ENCODE measurements around the gene PLCB4. TPM values are rescaled to one million over a fixed set of nuclear protein-coding genes. Genes with fewer than 3 reads are reported as not detected.

PLCB4 gene
- total RNA-seq, 1 experiment from 2014 or later, result 12.6 TPM

DNA sequence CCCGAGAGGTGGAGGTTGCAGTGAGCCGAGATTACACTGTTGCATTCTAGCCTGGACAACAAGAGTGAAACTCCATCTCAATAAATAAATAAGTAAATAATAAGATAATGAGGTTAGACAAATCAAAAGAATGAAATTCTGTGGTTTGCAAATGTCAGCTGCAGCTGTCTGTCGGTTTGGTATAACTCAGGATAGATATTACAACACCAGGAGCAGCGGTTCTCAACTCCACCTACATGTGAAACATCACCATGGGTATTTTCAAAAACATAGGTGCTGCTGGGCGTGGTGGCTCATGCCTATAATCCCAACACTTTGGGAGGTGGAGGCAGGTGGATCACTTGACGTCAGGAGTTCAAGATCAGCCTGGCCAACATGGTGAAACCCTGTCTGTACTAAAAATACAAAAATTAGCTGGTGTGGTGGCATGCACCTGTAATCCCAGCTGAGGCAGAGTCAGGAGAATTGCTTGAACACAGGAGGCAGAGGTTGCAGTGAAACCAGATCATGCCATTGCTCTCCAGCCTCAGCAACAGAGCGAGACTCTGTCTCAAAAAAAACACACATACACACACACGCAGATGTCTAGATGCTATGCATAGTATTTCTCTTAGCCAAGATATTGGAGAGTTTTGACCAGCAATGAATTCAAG lies 319.4 kb downstream of the PLCB4 start:
- H3K4me3 Mint-ChIP-seq, result no peak overlapping the region
- TF ChIP-seq, protein P1, sequence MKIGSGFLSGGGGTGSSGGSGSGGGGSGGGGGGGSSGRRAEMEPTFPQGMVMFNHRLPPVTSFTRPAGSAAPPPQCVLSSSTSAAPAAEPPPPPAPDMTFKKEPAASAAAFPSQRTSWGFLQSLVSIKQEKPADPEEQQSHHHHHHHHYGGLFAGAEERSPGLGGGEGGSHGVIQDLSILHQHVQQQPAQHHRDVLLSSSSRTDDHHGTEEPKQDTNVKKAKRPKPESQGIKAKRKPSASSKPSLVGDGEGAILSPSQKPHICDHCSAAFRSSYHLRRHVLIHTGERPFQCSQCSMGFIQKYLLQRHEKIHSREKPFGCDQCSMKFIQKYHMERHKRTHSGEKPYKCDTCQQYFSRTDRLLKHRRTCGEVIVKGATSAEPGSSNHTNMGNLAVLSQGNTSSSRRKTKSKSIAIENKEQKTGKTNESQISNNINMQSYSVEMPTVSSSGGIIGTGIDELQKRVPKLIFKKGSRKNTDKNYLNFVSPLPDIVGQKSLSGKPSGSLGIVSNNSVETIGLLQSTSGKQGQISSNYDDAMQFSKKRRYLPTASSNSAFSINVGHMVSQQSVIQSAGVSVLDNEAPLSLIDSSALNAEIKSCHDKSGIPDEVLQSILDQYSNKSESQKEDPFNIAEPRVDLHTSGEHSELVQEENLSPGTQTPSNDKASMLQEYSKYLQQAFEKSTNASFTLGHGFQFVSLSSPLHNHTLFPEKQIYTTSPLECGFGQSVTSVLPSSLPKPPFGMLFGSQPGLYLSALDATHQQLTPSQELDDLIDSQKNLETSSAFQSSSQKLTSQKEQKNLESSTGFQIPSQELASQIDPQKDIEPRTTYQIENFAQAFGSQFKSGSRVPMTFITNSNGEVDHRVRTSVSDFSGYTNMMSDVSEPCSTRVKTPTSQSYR (CRISPR knock-in tag; IDR thresholded peaks at IDR 0.05), result no peak
- TF ChIP-seq JUN (CRISPR knock-in tag; IDR thresholded peaks at IDR 0.05), result no peak
- ATAC-seq, result no peak
- peaks cover 23% of the 10 kb centered on the region for H3K9me3 Mint-ChIP-seq
- peaks cover 15% of the 10 kb centered on the region for H3K4me1 Mint-ChIP-seq
- ChIA-PET CTCF (no interaction called here), POLR2A (no interaction called here)
- H3K27ac Mint-ChIP-seq, result no peak overlapping the region
- H3K36me3 Mint-ChIP-seq, result peaks cover 36% of the 10 kb centered on the region
- DNase-seq (ENCODE audit: low spot score), result no peak
- no peaks in the 10 kb centered on the region; the same call in 1 of the 2 replicates for H3K27me3 Mint-ChIP-seq (ENCODE audit: low read depth)

DNA sequence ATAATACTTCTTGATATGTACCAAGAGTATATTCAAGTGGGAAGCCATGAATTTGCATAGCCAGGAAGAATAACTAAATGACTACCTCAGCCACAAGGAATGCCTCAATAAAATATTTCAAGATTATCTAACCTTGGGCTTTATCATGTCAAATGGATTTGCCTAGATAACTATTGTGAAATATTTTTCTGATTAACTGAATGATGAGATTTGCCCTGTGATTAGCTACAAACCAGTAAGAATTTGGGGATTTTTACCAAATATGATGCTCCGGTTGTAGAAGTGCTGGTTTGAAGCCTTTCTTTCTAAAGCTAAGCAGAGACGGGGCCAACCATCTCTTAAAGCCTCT lies 319.9 kb downstream of the PLCB4 start:
- TF ChIP-seq, protein P2, sequence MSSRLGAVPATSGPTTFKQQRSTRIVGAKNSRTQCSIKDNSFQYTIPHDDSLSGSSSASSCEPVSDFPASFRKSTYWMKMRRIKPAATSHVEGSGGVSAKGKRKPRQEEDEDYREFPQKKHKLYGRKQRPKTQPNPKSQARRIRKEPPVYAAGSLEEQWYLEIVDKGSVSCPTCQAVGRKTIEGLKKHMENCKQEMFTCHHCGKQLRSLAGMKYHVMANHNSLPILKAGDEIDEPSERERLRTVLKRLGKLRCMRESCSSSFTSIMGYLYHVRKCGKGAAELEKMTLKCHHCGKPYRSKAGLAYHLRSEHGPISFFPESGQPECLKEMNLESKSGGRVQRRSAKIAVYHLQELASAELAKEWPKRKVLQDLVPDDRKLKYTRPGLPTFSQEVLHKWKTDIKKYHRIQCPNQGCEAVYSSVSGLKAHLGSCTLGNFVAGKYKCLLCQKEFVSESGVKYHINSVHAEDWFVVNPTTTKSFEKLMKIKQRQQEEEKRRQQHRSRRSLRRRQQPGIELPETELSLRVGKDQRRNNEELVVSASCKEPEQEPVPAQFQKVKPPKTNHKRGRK (CRISPR knock-in tag; IDR thresholded peaks at IDR 0.05; ENCODE audit: borderline replicate concordance), result no peak
- TF ChIP-seq, protein P3, sequence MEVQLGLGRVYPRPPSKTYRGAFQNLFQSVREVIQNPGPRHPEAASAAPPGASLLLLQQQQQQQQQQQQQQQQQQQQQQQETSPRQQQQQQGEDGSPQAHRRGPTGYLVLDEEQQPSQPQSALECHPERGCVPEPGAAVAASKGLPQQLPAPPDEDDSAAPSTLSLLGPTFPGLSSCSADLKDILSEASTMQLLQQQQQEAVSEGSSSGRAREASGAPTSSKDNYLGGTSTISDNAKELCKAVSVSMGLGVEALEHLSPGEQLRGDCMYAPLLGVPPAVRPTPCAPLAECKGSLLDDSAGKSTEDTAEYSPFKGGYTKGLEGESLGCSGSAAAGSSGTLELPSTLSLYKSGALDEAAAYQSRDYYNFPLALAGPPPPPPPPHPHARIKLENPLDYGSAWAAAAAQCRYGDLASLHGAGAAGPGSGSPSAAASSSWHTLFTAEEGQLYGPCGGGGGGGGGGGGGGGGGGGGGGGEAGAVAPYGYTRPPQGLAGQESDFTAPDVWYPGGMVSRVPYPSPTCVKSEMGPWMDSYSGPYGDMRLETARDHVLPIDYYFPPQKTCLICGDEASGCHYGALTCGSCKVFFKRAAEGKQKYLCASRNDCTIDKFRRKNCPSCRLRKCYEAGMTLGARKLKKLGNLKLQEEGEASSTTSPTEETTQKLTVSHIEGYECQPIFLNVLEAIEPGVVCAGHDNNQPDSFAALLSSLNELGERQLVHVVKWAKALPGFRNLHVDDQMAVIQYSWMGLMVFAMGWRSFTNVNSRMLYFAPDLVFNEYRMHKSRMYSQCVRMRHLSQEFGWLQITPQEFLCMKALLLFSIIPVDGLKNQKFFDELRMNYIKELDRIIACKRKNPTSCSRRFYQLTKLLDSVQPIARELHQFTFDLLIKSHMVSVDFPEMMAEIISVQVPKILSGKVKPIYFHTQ (CRISPR knock-in tag; IDR thresholded peaks at IDR 0.05), result no peak
- TF ChIP-seq NR2C2 (CRISPR knock-in tag; IDR thresholded peaks at IDR 0.05), result no peak
- TF ChIP-seq, protein P4, sequence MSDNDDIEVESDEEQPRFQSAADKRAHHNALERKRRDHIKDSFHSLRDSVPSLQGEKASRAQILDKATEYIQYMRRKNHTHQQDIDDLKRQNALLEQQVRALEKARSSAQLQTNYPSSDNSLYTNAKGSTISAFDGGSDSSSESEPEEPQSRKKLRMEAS (CRISPR knock-in tag; IDR thresholded peaks at IDR 0.05), result no peak
- TF ChIP-seq ZBTB21 (CRISPR knock-in tag; IDR thresholded peaks at IDR 0.05; ENCODE audit: borderline replicate concordance), result no peak
- TF ChIP-seq NR1H2 (CRISPR knock-in tag; IDR thresholded peaks at IDR 0.05), result no peak
- TF ChIP-seq, protein P5, sequence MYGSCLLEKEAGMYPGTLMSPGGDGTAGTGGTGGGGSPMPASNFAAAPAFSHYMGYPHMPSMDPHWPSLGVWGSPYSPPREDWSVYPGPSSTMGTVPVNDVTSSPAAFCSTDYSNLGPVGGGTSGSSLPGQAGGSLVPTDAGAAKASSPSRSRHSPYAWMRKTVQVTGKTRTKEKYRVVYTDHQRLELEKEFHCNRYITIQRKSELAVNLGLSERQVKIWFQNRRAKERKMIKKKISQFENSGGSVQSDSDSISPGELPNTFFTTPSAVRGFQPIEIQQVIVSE (CRISPR knock-in tag; IDR thresholded peaks at IDR 0.05; ENCODE audit: borderline replicate concordance), result no peak
- TF ChIP-seq JUN (CRISPR knock-in tag; IDR thresholded peaks at IDR 0.05), result no peak
- TF ChIP-seq, protein P6, sequence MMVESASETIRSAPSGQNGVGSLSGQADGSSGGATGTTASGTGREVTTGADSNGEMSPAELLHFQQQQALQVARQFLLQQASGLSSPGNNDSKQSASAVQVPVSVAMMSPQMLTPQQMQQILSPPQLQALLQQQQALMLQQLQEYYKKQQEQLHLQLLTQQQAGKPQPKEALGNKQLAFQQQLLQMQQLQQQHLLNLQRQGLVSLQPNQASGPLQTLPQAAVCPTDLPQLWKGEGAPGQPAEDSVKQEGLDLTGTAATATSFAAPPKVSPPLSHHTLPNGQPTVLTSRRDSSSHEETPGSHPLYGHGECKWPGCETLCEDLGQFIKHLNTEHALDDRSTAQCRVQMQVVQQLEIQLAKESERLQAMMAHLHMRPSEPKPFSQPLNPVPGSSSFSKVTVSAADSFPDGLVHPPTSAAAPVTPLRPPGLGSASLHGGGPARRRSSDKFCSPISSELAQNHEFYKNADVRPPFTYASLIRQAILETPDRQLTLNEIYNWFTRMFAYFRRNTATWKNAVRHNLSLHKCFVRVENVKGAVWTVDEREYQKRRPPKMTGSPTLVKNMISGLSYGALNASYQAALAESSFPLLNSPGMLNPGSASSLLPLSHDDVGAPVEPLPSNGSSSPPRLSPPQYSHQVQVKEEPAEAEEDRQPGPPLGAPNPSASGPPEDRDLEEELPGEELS (CRISPR knock-in tag; IDR thresholded peaks at IDR 0.05), result no peak
- TF ChIP-seq NR3C1 (CRISPR knock-in tag; conservative IDR thresholded peaks at IDR 0.05; ENCODE audit: low read depth), result no peak
- TF ChIP-seq GRHL2 (CRISPR knock-in tag; IDR thresholded peaks at IDR 0.05; ENCODE audit: insufficient replicate concordance, severe bottlenecking), result no peak
- TF ChIP-seq ZNF263 (CRISPR knock-in tag; IDR thresholded peaks at IDR 0.05; ENCODE audit: low read depth), result no peak
- ChIA-PET POLR2A (no interaction called here), CTCF (no interaction called here)
- no peak for DNase-seq (ENCODE audit: low spot score)
- Mint-ChIP-seq H3K27ac (no peak overlapping the region), H3K9me3 (peaks cover 18% of the 10 kb centered on the region), H3K36me3 (peaks cover 31% of the 10 kb centered on the region), H3K4me1 (peaks cover 18% of the 10 kb centered on the region), H3K4me3 (no peak overlapping the region), H3K27me3 (ENCODE audit: low read depth) (no peaks in the 10 kb centered on the region; the same call in 1 of the 2 replicates)
- no peak for ATAC-seq

All from WTC11 (cell line).